OCI-LY1 (cell line): Measurements from ENCODE around the gene ARMC3.

Source experiments
- EZH2 ChIP-seq: fragments of 200-600 bp; sonication (generic), shearing (Covaris generic); IDR thresholded peaks from 2 replicates; pipeline ENCODE4 v1.8.0; 2017; ENCODE audit warnings: borderline replicate concordance, mixed run types, mild to moderate bottlenecking, antibody characterized with exemption, low read length, moderate library complexity, mixed read lengths
- TF ChIP-seq, protein P1 (sequence below): fragments of 200-600 bp; sonication (generic), shearing (Covaris generic); IDR thresholded peaks from 2 replicates; pipeline ENCODE4 v1.5.1; 2017; ENCODE audit warnings: mild to moderate bottlenecking, antibody characterized with exemption, low read length, moderate library complexity, mixed read lengths

DNA sequence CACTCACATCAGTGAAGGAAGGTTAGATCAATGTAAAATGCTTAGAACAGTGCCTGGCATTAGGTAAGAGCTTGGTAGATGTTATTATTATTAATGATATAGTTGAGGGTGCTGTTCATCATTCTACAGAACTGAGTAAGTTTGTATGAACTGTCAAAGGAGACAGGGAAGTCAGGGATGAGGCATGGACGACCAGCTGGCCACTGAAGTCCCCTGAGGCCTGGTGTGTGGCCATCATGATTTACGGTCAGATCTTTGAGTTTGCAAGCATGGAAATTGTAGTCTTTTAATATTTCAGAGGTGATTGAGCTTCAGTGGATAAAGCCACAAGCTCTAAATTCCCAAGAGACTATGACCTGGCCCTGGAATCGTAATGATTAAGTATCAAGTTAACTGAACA lies 6.9 kb downstream of the ARMC3 start:
- TF ChIP-seq, protein P1, sequence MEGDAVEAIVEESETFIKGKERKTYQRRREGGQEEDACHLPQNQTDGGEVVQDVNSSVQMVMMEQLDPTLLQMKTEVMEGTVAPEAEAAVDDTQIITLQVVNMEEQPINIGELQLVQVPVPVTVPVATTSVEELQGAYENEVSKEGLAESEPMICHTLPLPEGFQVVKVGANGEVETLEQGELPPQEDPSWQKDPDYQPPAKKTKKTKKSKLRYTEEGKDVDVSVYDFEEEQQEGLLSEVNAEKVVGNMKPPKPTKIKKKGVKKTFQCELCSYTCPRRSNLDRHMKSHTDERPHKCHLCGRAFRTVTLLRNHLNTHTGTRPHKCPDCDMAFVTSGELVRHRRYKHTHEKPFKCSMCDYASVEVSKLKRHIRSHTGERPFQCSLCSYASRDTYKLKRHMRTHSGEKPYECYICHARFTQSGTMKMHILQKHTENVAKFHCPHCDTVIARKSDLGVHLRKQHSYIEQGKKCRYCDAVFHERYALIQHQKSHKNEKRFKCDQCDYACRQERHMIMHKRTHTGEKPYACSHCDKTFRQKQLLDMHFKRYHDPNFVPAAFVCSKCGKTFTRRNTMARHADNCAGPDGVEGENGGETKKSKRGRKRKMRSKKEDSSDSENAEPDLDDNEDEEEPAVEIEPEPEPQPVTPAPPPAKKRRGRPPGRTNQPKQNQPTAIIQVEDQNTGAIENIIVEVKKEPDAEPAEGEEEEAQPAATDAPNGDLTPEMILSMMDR = no peak
- TF ChIP-seq EZH2 = no peak
